Tibial nerve (tissue), 4 donors: ENCODE measurements around the gene SBNO2.

Source experiments
- CTCF ChIP-seq, 5 experiments: fragments of 200-600 bp in 3 of 5; fragments of 450-650 bp in 2 of 5; sonication (generic) in 3 of 5; IDR thresholded peaks; one replicate each; pipeline ENCODE4 v1.5.1; 2016 to 2019; ENCODE audit warnings: antibody characterized with exemption in 5 of 5, mild to moderate bottlenecking in 3 of 5, moderate library complexity in 2 of 5
- EP300 ChIP-seq, 2 donors: sonication (generic); formaldehyde crosslinking; IDR thresholded peaks; one replicate each; pipeline ENCODE4 v1.6.1; 2017; ENCODE audit warnings: antibody characterized with exemption in 2 of 2, mild to moderate bottlenecking in 1 of 2
- POLR2A ChIP-seq, 2 donors: fragments of 450-650 bp; IDR thresholded peaks; one replicate each; pipeline ENCODE4 v1.6.1; 2017; ENCODE audit warnings: antibody characterized with exemption in 2 of 2, mild to moderate bottlenecking in 2 of 2, moderate library complexity in 2 of 2

DNA sequence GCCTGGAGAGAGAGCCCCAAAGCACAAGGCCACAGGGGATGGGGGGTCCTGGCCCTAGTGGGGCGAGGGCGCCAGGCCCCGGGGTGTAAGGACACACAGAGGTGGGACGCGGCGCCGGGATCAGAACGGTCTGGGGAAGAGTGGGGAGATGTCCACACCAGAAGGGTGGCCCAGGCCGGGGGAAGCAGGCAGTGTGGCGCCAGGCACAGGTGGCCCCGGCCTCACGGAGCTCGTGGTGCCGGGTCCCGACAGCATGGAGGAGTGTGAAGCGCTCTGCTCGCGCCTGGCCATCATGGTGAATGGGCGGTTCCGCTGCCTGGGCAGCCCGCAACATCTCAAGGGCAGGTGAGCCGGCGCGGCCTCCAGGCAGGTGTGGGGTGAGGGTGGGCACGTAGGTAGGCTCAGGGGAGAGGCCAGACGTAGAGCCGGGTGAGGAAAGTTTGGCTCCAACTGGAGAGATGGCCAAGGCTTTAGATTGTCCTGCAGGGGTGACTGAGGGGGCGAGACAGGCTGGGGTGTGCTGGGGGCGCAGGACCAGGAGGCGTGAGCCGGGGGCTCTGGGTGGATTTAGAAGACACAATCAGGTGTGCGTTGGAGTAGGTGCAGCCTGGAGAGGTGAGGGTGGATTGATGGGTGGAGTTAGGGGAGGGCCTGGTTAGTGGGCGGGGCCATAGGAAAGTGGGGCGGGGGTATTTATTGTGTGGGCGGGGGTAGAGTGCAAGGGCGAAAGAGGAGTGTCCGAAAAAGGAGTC is 110.0 kb downstream of the SBNO2 start:
- TF ChIP-seq CTCF (IDR thresholded peaks at IDR 0.05) (no peak), POLR2A (IDR thresholded peaks at IDR 0.05) (no peak), EP300 (IDR thresholded peaks at IDR 0.05) (no peak)
